SK-N-SH treated with all-trans-retinoic acid at 6 μM for 48 hours (cell line): Measurements from ENCODE around the gene PCDH17.

Source experiments
- ATAC-seq: fragments of 200-7000 bp; cut with Tn5 transposase; 3 replicates; pipeline ENCODE4 v1.9.1; 2020; ENCODE audit warnings: mild to moderate bottlenecking, moderate library complexity
- ARNTL ChIP-seq: fragments of 450-650 bp; formaldehyde crosslinking; IDR thresholded peaks from 2 replicates; pipeline ENCODE4 v1.5.0; 2020; ENCODE audit warnings: low read depth, mild to moderate bottlenecking, moderate library complexity, borderline replicate concordance
- BACH2 ChIP-seq: fragments of 250-450 bp; sonication (Bioruptor Pico); IDR thresholded peaks from 2 replicates; pipeline ENCODE4 v1.9.0; 2021; ENCODE audit warnings: mild to moderate bottlenecking, borderline replicate concordance
- CSDC2 ChIP-seq: fragments of 250-450 bp; sonication (Bioruptor Pico); IDR thresholded peaks from 2 replicates; pipeline ENCODE4 v1.5.0; 2020; ENCODE audit warnings: mild to moderate bottlenecking, moderate library complexity
- CSRNP3 ChIP-seq: fragments of 250-450 bp; sonication (Bioruptor Pico); IDR thresholded peaks from 2 replicates; pipeline ENCODE4 v1.5.1; 2021; ENCODE audit warnings: mild to moderate bottlenecking, moderate library complexity
- ESRRG ChIP-seq: fragments of 250-450 bp; sonication (Bioruptor Pico); IDR thresholded peaks from 2 replicates; pipeline ENCODE4 v1.6.1; 2021; ENCODE audit warnings: mild to moderate bottlenecking
- GLIS3 ChIP-seq: fragments of 250-450 bp; sonication (Bioruptor Pico); IDR thresholded peaks from 2 replicates; pipeline ENCODE4 v1.5.0; 2020; ENCODE audit warnings: mild to moderate bottlenecking, moderate library complexity
- ISL1 ChIP-seq: fragments of 250-450 bp; sonication (Bioruptor Pico); IDR thresholded peaks from 2 replicates; pipeline ENCODE4 v2.1.2; 2022; ENCODE audit warnings: mild to moderate bottlenecking, moderate library complexity
- OSR1 ChIP-seq: fragments of 250-450 bp; sonication (Bioruptor Pico); IDR thresholded peaks from 2 replicates; pipeline ENCODE4 v1.8.0; 2022; ENCODE audit warnings: moderate library complexity, mild to moderate bottlenecking, inconsistent platforms
- PATZ1 ChIP-seq: fragments of 250-450 bp; sonication (Bioruptor Pico); IDR thresholded peaks from 2 replicates; pipeline ENCODE4 v1.8.0; 2020; ENCODE audit warnings: mild to moderate bottlenecking, moderate library complexity, borderline replicate concordance
- PPARA ChIP-seq: fragments of 250-450 bp; sonication (Bioruptor Pico); IDR thresholded peaks from 2 replicates; pipeline ENCODE4 v1.5.0; 2020; ENCODE audit warnings: mild to moderate bottlenecking, borderline replicate concordance
- RARB ChIP-seq: fragments of 250-450 bp; sonication (Bioruptor Pico); IDR thresholded peaks from 2 replicates; pipeline ENCODE4 v1.8.0; 2021; ENCODE audit warnings: mild to moderate bottlenecking, moderate library complexity
- SNAI2 ChIP-seq: fragments of 250-450 bp; sonication (Bioruptor Pico); IDR thresholded peaks from 2 replicates; pipeline ENCODE4 v1.5.0; 2020; ENCODE audit warnings: mild to moderate bottlenecking, moderate library complexity
- TCF4 ChIP-seq: fragments of 250-450 bp; sonication (Bioruptor Pico); IDR thresholded peaks from 2 replicates; pipeline ENCODE4 v1.8.0; 2021; ENCODE audit warnings: mild to moderate bottlenecking, moderate library complexity, borderline replicate concordance
- TOX ChIP-seq: fragments of 250-450 bp; sonication (Bioruptor Pico); IDR thresholded peaks from 2 replicates; pipeline ENCODE4 v1.8.0; 2021; ENCODE audit warnings: mild to moderate bottlenecking, moderate library complexity, borderline replicate concordance
- TSHZ2 ChIP-seq: fragments of 250-450 bp; sonication (Bioruptor Pico); IDR thresholded peaks from 2 replicates; pipeline ENCODE4 v1.5.0; 2020; ENCODE audit warnings: mild to moderate bottlenecking, moderate library complexity
- ZC3H10 ChIP-seq: fragments of 250-450 bp; sonication (Bioruptor Pico); IDR thresholded peaks from 2 replicates; pipeline ENCODE4 v1.5.1; 2021; ENCODE audit warnings: mild to moderate bottlenecking, moderate library complexity
- ZFP30 ChIP-seq: fragments of 450-650 bp; formaldehyde crosslinking; IDR thresholded peaks from 2 replicates; pipeline ENCODE4 v1.5.0; 2022; ENCODE audit warnings: mild to moderate bottlenecking, moderate library complexity
- ZNF565 ChIP-seq: fragments of 450-650 bp; formaldehyde crosslinking; conservative IDR thresholded peaks from 2 replicates; pipeline ENCODE4 v1.5.0; 2020; ENCODE audit warnings: low read depth, mild to moderate bottlenecking, moderate library complexity
- ZNF70 ChIP-seq: fragments of 450-650 bp; formaldehyde crosslinking; IDR thresholded peaks from 2 replicates; pipeline ENCODE4 v1.5.0; 2020; ENCODE audit warnings: mild to moderate bottlenecking, moderate library complexity
- ZNF8 ChIP-seq: fragments of 450-650 bp; formaldehyde crosslinking; IDR thresholded peaks from 2 replicates; pipeline ENCODE4 v1.5.0; 2020; ENCODE audit warnings: mild to moderate bottlenecking, moderate library complexity
- TF ChIP-seq, protein P1 (sequence below): fragments of 250-450 bp; sonication (Bioruptor Pico); IDR thresholded peaks from 2 replicates; pipeline ENCODE4 v1.5.1; 2020; ENCODE audit warnings: low read depth, mild to moderate bottlenecking, moderate library complexity

PCDH17 gene

DNA sequence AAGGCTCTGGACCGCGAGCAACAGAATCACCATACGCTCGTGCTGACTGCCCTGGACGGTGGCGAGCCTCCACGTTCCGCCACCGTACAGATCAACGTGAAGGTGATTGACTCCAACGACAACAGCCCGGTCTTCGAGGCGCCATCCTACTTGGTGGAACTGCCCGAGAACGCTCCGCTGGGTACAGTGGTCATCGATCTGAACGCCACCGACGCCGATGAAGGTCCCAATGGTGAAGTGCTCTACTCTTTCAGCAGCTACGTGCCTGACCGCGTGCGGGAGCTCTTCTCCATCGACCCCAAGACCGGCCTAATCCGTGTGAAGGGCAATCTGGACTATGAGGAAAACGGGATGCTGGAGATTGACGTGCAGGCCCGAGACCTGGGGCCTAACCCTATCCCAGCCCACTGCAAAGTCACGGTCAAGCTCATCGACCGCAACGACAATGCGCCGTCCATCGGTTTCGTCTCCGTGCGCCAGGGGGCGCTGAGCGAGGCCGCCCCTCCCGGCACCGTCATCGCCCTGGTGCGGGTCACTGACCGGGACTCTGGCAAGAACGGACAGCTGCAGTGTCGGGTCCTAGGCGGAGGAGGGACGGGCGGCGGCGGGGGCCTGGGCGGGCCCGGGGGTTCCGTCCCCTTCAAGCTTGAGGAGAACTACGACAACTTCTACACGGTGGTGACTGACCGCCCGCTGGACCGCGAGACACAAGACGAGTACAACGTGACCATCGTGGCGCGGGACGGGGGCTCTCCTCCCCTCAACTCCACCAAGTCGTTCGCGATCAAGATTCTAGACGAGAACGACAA lies 1.8 kb downstream of the PCDH17 start:
- ATAC-seq, result no peak

DNA sequence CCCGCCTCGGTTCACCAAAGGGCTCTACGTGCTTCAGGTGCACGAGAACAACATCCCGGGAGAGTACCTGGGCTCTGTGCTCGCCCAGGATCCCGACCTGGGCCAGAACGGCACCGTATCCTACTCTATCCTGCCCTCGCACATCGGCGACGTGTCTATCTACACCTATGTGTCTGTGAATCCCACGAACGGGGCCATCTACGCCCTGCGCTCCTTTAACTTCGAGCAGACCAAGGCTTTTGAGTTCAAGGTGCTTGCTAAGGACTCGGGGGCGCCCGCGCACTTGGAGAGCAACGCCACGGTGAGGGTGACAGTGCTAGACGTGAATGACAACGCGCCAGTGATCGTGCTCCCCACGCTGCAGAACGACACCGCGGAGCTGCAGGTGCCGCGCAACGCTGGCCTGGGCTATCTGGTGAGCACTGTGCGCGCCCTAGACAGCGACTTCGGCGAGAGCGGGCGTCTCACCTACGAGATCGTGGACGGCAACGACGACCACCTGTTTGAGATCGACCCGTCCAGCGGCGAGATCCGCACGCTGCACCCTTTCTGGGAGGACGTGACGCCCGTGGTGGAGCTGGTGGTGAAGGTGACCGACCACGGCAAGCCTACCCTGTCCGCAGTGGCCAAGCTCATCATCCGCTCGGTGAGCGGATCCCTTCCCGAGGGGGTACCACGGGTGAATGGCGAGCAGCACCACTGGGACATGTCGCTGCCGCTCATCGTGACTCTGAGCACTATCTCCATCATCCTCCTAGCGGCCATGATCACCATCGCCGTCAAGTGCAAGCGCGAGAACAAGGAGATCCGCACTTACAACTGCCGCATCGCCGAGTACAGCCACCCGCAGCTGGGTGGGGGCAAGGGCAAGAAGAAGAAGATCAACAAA lies 2.6 kb downstream of the PCDH17 start:
- no peak for ATAC-seq
- TF ChIP-seq ARNTL (CRISPR knock-in tag) (no peak), ZNF565 (CRISPR knock-in tag) (no peak), SNAI2 (CRISPR knock-in tag) (no peak), PATZ1 (no peak), GLIS3 (CRISPR knock-in tag) (no peak), TSHZ2 (CRISPR knock-in tag) (no peak), ZNF70 (no peak)

More for the DNA sequence above, 1.8 kb downstream of the PCDH17 start:
- TF ChIP-seq ZFP30 (CRISPR knock-in tag), result no peak
- no peak for TF ChIP-seq OSR1
- TF ChIP-seq BACH2 (CRISPR knock-in tag), result no peak
- TF ChIP-seq ISL1 (CRISPR knock-in tag), result no peak
- TF ChIP-seq ZC3H10 (CRISPR knock-in tag), result no peak
- no peak for TF ChIP-seq TOX (CRISPR knock-in tag)
- no peak for TF ChIP-seq PATZ1
- no peak for TF ChIP-seq TCF4
- TF ChIP-seq RARB, result no peak
- no peak for TF ChIP-seq ESRRG (CRISPR knock-in tag)
- TF ChIP-seq, protein P1, sequence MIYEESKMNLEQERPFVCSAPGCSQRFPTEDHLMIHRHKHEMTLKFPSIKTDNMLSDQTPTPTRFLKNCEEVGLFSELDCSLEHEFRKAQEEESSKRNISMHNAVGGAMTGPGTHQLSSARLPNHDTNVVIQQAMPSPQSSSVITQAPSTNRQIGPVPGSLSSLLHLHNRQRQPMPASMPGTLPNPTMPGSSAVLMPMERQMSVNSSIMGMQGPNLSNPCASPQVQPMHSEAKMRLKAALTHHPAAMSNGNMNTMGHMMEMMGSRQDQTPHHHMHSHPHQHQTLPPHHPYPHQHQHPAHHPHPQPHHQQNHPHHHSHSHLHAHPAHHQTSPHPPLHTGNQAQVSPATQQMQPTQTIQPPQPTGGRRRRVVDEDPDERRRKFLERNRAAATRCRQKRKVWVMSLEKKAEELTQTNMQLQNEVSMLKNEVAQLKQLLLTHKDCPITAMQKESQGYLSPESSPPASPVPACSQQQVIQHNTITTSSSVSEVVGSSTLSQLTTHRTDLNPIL, result no peak
- no peak for TF ChIP-seq SNAI2 (CRISPR knock-in tag)
- no peak for TF ChIP-seq CSRNP3 (CRISPR knock-in tag)
- TF ChIP-seq ZNF70, result no peak
- no peak for TF ChIP-seq ZNF8
- no peak for TF ChIP-seq CSDC2
- no peak for TF ChIP-seq ARNTL (CRISPR knock-in tag)
- no peak for TF ChIP-seq PPARA
- TF ChIP-seq TSHZ2 (CRISPR knock-in tag), result no peak
